GM23338 (cell line): ENCODE data around the gene ABCA5. TPM values are rescaled to one million over a fixed set of nuclear protein-coding genes. Genes with fewer than 3 reads are reported as not detected.
"Not testable (repeated sequence)": the region's sequence is repeated elsewhere in the genome, so short reads cannot be mapped to it uniquely, and the experiment has no call there.

Experiments
- ATAC-seq: fragments of 200-7000 bp; cut with Tn5 transposase; 3 replicates; pipeline ENCODE4 v1.9.1; 2020
- DNase-seq: peaks from one replicate; pipeline ENCODE4 v3.0.0-alpha.2; 2015; ENCODE audit warnings: low spot score
- H2AFZ ChIP-seq: fragments of 200-600 bp; sonication (generic); 2 replicates; pipeline ENCODE4 v1.8.0; 2016; ENCODE audit warnings: antibody characterized with exemption, mild to moderate bottlenecking, moderate library complexity
- H3F3A ChIP-seq: fragments of 200-600 bp; sonication (generic); replicated peaks from 2 replicates; pipeline ENCODE4 v1.8.0; 2017; ENCODE audit warnings: antibody characterized with exemption, mixed run types, low read depth
- H3K27ac ChIP-seq: fragments of 200-600 bp; sonication (generic); 2 replicates; pipeline ENCODE4 v1.6.1; 2016; ENCODE audit warnings: low read depth
- H3K27me3 ChIP-seq: fragments of 200-600 bp; sonication (generic); 2 replicates; pipeline ENCODE4 v1.8.0; 2016; ENCODE audit warnings: mild to moderate bottlenecking, mixed run types, moderate library complexity; ENCODE audit not compliant: insufficient read depth
- H3K36me3 ChIP-seq: fragments of 200-600 bp; sonication (generic); 2 replicates; pipeline ENCODE4 v1.8.0; 2016; ENCODE audit warnings: mild to moderate bottlenecking; ENCODE audit not compliant: insufficient read depth
- H3K4me1 ChIP-seq: fragments of 200-600 bp; sonication (generic); 2 replicates; pipeline ENCODE4 v1.8.0; 2016; ENCODE audit warnings: mild to moderate bottlenecking, moderate library complexity; ENCODE audit not compliant: insufficient read depth
- H3K4me2 ChIP-seq: fragments of 200-600 bp; sonication (generic); 2 replicates; pipeline ENCODE4 v1.7.1; 2017; ENCODE audit warnings: mixed run types
- H3K4me3 ChIP-seq: fragments of 200-600 bp; sonication (generic); 2 replicates; pipeline ENCODE4 v1.6.1; 2016; ENCODE audit warnings: mixed run types
- H3K79me2 ChIP-seq: fragments of 200-600 bp; sonication (generic); replicated peaks from 2 replicates; pipeline ENCODE4 v1.8.0; 2017; ENCODE audit warnings: mild to moderate bottlenecking; ENCODE audit not compliant: insufficient read depth
- H3K9me2 ChIP-seq: fragments of 200-600 bp; sonication (generic); 2 replicates; pipeline ENCODE4 v1.8.0; 2017; ENCODE audit not compliant: insufficient read depth
- H4K20me1 ChIP-seq: fragments of 200-600 bp; sonication (generic); replicated peaks from 2 replicates; pipeline ENCODE4 v1.8.0; 2017; ENCODE audit warnings: mild to moderate bottlenecking; ENCODE audit not compliant: insufficient read depth
- H3K27ac Mint-ChIP-seq: 2 replicates; pipeline ENCODE4 v1.8.0; 2020; ENCODE audit warnings: inconsistent platforms, mild to moderate bottlenecking, moderate library complexity, mixed read lengths
- H3K27me3 Mint-ChIP-seq: 3 replicates; pipeline ENCODE4 v1.8.0; 2022; ENCODE audit warnings: low read depth, mild to moderate bottlenecking, moderate library complexity, mixed read lengths, inconsistent platforms; ENCODE audit not compliant: insufficient read depth, poor library complexity
- H3K36me3 Mint-ChIP-seq: 3 replicates; pipeline ENCODE4 v1.8.0; 2021; ENCODE audit warnings: low read depth, mild to moderate bottlenecking, inconsistent platforms, moderate library complexity, mixed read lengths
- H3K4me1 Mint-ChIP-seq: 3 replicates; pipeline ENCODE4 v1.8.0; 2020; ENCODE audit warnings: mild to moderate bottlenecking, inconsistent platforms, mixed read lengths
- H3K4me3 Mint-ChIP-seq: 3 replicates; pipeline ENCODE4 v1.8.0; 2021; ENCODE audit warnings: moderate library complexity, mild to moderate bottlenecking, inconsistent platforms, mixed read lengths
- H3K9me3 Mint-ChIP-seq: 3 replicates; pipeline ENCODE4 v1.8.0; 2020; ENCODE audit warnings: moderate library complexity, mild to moderate bottlenecking, inconsistent platforms, mixed read lengths
- polyA plus RNA-seq: library from polyadenylated mRNA; unstranded; fragments of >200 nt; fragmentation: Nextera tagmentation; extraction: Ambion mirVana; gene quantifications from 2 replicates; pipeline ENCODE4 v1.2.1, GENCODE V29; 2016
- small RNA-seq: library from RNA; depleted of rRNA; stranded (forward); fragments of <200 nt; gene quantifications from one replicate; pipeline ENCODE3, GENCODE V24; 2014; ENCODE audit warnings: low replicate concordance
- total RNA-seq: library from RNA; depleted of rRNA; stranded (reverse); fragments of >200 nt; shearing (Covaris generic); gene quantifications from 2 replicates; pipeline ENCODE4 v1.2.3, GENCODE V29; 2014; rRNA removed

Gene ABCA5
- total and polyA plus RNA-seq, 2 experiments from 2014 or later: 3.1 to 3.4 TPM

- H2AFZ ChIP-seq, H3F3A ChIP-seq, H3K4me3 Mint-ChIP-seq, H3K27me3 ChIP-seq, DNase-seq, H3K9me2 ChIP-seq, H3K27me3 Mint-ChIP-seq, H4K20me1 ChIP-seq, H3K36me3 ChIP-seq, H3K4me2 ChIP-seq, ATAC-seq, H3K4me1 ChIP-seq, H3K9me3 Mint-ChIP-seq, H3K36me3 Mint-ChIP-seq, H3K27ac Mint-ChIP-seq, H3K4me3 ChIP-seq, H3K79me2 ChIP-seq, H3K27ac ChIP-seq, H3K4me1 Mint-ChIP-seq: not testable (repeated sequence)
These were observed 130.8 kb downstream of the ABCA5 start for GRCh38 chr17:69196105-69196653.

Small RNA genes within 50 kb of the gene (small RNA-seq; reads per million reads assigned to genes)
- gene RF00561 (not detected), gene SNRPGP4 (not detected)

Other genes starting within 250 kb of the ABCA5 start
- not detected in 2 replicates for gene ABCA6, start 185.2 kb downstream of the ABCA5 start, total RNA-seq
- gene ABCA6, start 185.2 kb downstream of the ABCA5 start, polyA plus RNA-seq: not detected in 2 replicates
- not detected in 2 replicates for gene ABCA10, start 98.3 kb downstream of the ABCA5 start, total RNA-seq
- not detected in 2 replicates for gene ABCA10, start 98.3 kb downstream of the ABCA5 start, polyA plus RNA-seq
- gene MAP2K6, start 87.6 kb upstream of the ABCA5 start, total RNA-seq: 26.3 and 27.0 TPM in 2 replicates
- 31.1 and 33.2 TPM in 2 replicates for gene MAP2K6, start 87.6 kb upstream of the ABCA5 start, polyA plus RNA-seq